ENCODE measurements around the gene STT3A. TPM values are rescaled to one million over a fixed set of nuclear protein-coding genes. Genes with fewer than 3 reads are reported as not detected.
A peak's percentile ranks its signal among the peaks of the same experiment; 100 is the strongest.

Gene STT3A
- total RNA-seq, 4 donors from 2014 or later, result 66.8 to 135 (median 83.6) TPM

- ATAC-seq (ENCODE audit: low FRiP score) (no peak), DNase-seq (ENCODE audit: low spot score) (no peak)
- TF ChIP-seq CTCF (IDR thresholded peaks at IDR 0.05), result no peak
Measured at GRCh38 chr11:125605417-125605816, 12.8 kb downstream of the STT3A start.

GRCh38 chr11:125609545-125609944 lies 16.9 kb downstream of the STT3A start:
- ATAC-seq (ENCODE audit: low FRiP score) (no peak), DNase-seq (ENCODE audit: low spot score) (no peak)
- TF ChIP-seq CTCF (IDR thresholded peaks at IDR 0.05), result no peak

- no peak for ATAC-seq (ENCODE audit: low FRiP score)
- no peak for TF ChIP-seq CTCF (IDR thresholded peaks at IDR 0.05)
- DNase-seq (ENCODE audit: low spot score), result no peak
Measured at GRCh38 chr11:125618383-125618782, 25.7 kb downstream of the STT3A start.

- ATAC-seq (ENCODE audit: low FRiP score) (no peak), DNase-seq (ENCODE audit: low spot score) (no peak)
- TF ChIP-seq CTCF (IDR thresholded peaks at IDR 0.05), result no peak
Measured at GRCh38 chr11:125621995-125622394, 29.3 kb downstream of the STT3A start.

GRCh38 chr11:125623064-125623463 lies 30.4 kb downstream of the STT3A start:
- TF ChIP-seq CTCF (IDR thresholded peaks at IDR 0.05), result no peak
- ATAC-seq (ENCODE audit: low FRiP score) (no peak), DNase-seq (ENCODE audit: low spot score) (no peak)

- ATAC-seq (ENCODE audit: low FRiP score), result no peak
- no peak for TF ChIP-seq CTCF (IDR thresholded peaks at IDR 0.05)
- DNase-seq (ENCODE audit: low spot score), result no peak
Measured at GRCh38 chr11:125624756-125625213, 32.1 kb downstream of the STT3A start, which contains the start of gene CHEK1. CHEK1 (plus strand) TSS chr11:125625163; CDS start chr11:125626769, 1,606 bp downstream.

- no peak for TF ChIP-seq CTCF (IDR thresholded peaks at IDR 0.05)
- ATAC-seq (ENCODE audit: low FRiP score), result peak; percentile 54
- no peak for DNase-seq (ENCODE audit: low spot score)
Measured at GRCh38 chr11:125625225-125625629, 32.6 kb downstream of the STT3A start.

Measured in omental fat pad (tissue), 4 donors.